Brain microvascular endothelial cell (primary cell): ENCODE measurements around the gene PRPF6.

ENCODE experiments used
- DNase-seq: peaks from one replicate; pipeline ENCODE4 v3.0.0-alpha.2; 2020
- H3K27ac ChIP-seq: fragments of 250-450 bp; sonication (Bioruptor Pico); 2 replicates; pipeline ENCODE4 v1.5.1; 2020; ENCODE audit warnings: mild to moderate bottlenecking, moderate library complexity
- H3K27me3 ChIP-seq: fragments of 250-450 bp; sonication (Bioruptor Pico); replicated peaks from 2 replicates; pipeline ENCODE4 v1.5.1; 2020; ENCODE audit warnings: mild to moderate bottlenecking
- H3K36me3 ChIP-seq: fragments of 250-450 bp; sonication (Bioruptor Pico); replicated peaks from 2 replicates; pipeline ENCODE4 v1.5.1; 2020; ENCODE audit warnings: mild to moderate bottlenecking
- H3K4me3 ChIP-seq: 2 replicates; pipeline ENCODE4 v1.5.1; 2011; ENCODE audit warnings: low read depth, mild to moderate bottlenecking, control low read depth, low read length, moderate library complexity
- in situ Hi-C: cut with HindIII; loops from 2 replicates; pipeline ENCODE4 v1.10.0; 2017; ENCODE audit warnings: low sequenced_read_pairs, low pct_ligation_motif_present
- TF ChIP-seq, protein P1 (sequence below): IDR thresholded peaks from 2 replicates; pipeline ENCODE4 v1.5.1; 2011; ENCODE audit warnings: low read depth, mild to moderate bottlenecking, moderate library complexity, low read length, control low read depth, inconsistent platforms; ENCODE audit errors: missing control alignments

PRPF6 gene

DNA sequence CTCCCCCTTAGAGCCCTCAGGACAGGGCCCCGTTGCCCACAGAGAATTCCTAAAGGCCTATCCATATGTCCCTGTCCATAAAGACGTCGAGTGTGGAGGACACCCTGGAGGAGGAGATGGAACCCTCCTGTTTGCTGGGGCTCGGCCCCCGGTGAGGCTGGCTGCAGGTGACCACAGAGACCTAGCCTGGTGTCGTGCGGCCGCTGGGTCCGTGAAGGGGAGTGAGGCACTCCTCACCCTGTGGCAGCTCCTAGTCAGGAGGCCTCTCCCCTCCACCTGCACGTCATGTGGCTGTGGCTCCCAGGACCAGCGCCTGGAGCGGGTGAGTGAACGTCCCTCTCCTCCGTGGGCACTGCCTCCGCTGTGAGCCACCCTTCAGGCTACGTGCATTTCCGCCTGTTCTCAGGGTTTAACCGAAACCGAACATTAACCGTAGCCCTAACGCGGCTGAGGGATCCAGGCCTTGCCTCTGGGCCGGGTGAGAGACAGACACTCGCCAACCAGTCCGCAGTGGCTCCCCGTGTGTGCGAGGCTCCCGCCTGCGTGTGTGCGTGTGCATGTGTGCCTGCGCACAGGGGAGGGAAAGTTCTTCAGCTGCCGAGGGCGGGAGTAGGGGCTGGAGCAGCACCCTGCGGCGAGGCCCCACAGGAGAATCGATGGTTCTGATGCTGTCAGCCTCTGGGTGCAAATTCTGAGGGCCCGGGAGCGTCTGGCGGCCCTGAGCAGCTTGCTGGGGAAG is 76.1 kb downstream of the PRPF6 start:
- DNase-seq, result no peak
- Histone ChIP-seq H3K27ac (no peak overlapping the region), H3K36me3 (no peaks in the 10 kb centered on the region), H3K27me3 (no peaks in the 10 kb centered on the region), H3K4me3 (no peak overlapping the region)
- in situ Hi-C loops, result no loop called here
- TF ChIP-seq, protein P1, sequence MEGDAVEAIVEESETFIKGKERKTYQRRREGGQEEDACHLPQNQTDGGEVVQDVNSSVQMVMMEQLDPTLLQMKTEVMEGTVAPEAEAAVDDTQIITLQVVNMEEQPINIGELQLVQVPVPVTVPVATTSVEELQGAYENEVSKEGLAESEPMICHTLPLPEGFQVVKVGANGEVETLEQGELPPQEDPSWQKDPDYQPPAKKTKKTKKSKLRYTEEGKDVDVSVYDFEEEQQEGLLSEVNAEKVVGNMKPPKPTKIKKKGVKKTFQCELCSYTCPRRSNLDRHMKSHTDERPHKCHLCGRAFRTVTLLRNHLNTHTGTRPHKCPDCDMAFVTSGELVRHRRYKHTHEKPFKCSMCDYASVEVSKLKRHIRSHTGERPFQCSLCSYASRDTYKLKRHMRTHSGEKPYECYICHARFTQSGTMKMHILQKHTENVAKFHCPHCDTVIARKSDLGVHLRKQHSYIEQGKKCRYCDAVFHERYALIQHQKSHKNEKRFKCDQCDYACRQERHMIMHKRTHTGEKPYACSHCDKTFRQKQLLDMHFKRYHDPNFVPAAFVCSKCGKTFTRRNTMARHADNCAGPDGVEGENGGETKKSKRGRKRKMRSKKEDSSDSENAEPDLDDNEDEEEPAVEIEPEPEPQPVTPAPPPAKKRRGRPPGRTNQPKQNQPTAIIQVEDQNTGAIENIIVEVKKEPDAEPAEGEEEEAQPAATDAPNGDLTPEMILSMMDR, result no peak

DNA sequence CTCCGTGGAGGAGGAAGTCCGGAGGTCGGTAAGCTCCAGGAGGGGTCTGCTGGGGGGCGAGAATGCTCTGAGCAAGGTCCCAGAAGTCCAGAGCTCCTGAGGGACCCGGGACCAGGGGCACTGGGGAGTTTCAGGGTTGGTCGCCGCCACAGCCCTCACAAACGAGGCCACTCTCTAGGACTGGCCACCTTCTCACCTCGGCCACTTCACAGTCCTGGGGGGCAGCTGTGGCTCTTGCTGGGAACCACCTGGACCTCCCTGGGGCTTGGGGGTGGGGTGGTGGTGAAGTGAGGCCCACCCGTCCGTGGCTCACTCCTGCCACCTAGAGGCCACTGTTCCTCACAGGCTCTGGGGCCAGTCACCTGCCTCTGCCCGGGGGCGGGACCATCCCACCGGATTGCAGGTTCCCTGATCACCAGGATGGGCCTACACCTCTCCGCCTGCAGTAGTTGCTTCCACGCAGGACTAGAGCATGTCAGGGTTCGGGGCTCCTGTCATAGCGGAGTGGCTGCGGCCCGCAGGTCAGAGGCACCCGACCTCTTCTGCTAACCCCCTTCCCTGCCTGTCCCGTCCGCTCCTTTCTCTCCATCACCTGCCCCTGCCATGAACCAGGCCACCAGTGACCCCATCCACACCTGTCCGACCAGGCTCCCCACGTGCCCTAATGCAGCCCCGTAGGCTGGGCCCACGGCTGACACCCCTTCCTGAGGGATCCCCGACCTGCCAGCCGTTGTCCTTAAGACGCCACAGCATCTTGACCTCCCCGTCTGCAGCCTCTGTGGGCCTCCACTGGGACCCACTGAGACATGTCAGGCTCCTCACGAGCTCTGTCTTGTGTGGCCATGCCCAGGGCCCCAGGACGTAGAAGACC is 76.9 kb downstream of the PRPF6 start:
- in situ Hi-C loops, result no loop called here

DNA sequence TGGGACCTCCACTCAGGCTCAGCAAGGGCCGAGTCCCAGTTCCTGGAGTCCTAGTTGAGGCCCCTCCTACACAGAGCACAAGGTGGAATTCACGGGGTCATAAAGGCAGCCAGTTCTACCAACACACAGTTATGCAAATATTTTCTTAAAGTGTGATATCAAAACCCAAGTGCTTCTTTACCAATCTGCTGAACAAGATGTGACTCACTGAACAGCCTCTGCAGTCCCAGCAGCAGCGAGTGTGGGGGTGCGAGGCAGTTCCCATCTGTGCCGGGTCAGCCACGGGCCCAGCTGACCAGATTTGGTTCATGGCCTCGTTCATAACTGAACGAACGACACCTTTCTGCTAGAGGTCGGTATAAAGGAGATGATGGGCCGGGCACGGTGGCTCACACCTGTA is 77.6 kb downstream of the PRPF6 start:
- peak; percentile 73 for DNase-seq
- H3K27me3 ChIP-seq, result no peaks in the 10 kb centered on the region

More for the DNA sequence above, 76.9 kb downstream of the PRPF6 start:
- no peak overlapping the region for H3K27ac ChIP-seq
- peak; percentile 40 for DNase-seq
- H3K36me3 ChIP-seq, result no peaks in the 10 kb centered on the region
- TF ChIP-seq, protein P1, result peak; percentile 94
- no peak overlapping the region for H3K4me3 ChIP-seq
- no peaks in the 10 kb centered on the region for H3K27me3 ChIP-seq

DNA sequence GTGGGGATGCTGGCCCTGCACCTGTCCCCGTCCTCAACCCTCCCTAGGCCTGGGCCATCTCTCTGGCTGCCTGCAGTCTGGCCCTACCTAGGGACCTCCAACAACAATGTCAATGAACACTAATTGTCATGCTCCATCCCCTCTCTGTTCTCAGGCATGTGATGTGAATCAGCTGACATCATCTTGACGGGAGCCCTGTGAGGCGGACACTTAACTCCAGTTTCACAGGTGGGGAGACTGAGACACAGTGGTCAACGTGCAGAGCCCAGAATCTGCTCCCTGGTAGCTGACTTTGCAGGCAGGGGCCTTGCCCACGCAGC is 81.3 kb downstream of the PRPF6 start:
- Histone ChIP-seq H3K27ac (peak overlapping the region; percentile 52), H3K4me3 (peak overlapping the region; percentile 80), H3K36me3 (no peaks in the 10 kb centered on the region), H3K27me3 (no peaks in the 10 kb centered on the region)
- in situ Hi-C loops, result no loop called here
- TF ChIP-seq, protein P1, result no peak
- DNase-seq, result no peak

More for the DNA sequence above, 77.6 kb downstream of the PRPF6 start:
- TF ChIP-seq, protein P1, result no peak
- no peak overlapping the region for H3K27ac ChIP-seq
- no peaks in the 10 kb centered on the region for H3K36me3 ChIP-seq
- in situ Hi-C loops, result no loop called here
- no peak overlapping the region for H3K4me3 ChIP-seq

DNA sequence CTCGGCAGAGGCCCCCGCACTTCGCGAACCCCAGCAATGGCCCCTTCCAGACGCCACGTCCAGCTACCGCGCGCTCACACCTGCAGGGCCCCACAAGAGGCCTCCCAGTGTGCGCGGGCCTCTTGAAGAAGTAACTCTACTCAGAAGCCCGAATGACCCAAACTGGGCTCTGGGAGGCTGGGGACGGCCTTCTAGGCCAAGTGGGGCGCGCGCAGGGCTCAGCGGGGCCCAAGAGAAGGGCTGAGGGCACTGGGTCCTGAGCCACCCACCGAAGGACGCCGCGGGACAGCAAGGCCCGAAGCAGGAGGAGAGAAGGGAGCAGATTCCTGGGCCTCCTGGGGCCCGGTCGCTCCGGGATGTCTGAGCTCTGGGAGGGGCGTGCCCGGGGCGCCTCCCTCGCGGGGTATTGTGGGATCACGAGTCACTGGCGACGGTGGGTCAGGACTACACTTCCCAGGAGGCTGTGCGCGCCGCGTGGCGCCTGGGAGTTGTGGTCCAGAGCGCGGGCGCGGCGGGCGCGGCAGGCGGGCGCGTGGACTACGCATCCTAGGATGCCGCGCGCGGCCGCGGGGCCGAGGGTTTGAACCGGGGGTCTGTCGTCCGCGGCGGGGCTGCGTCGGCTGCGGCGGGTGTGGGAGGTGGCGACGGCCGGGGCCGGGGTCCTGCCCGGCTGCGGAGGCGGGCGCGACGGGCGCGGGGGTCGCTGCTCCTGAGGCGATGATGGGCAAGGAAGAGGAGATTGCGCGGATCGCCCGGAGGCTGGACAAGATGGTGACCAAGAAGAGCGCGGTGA is 81.9 kb downstream of the PRPF6 start, which contains the start of gene TCEA2:
Gene TCEA2 (plus strand): TSS at position 603 of the 793 bp plus-strand sequence. CDS start 115 bp downstream, at position 718.
- Histone ChIP-seq H3K27me3 (no peaks in the 10 kb centered on the region), H3K27ac (peak within 1 kb of the TSS; percentile 52), H3K36me3 (no peaks in the 10 kb centered on the region), H3K4me3 (peak within 1 kb of the TSS; percentile 80)
- peak; percentile 94 for DNase-seq
- TF ChIP-seq, protein P1, result no peak
- in situ Hi-C loops, result no loop called here
